Stimulated activated CD4-positive, alpha-beta T cell treated with anti-CD3 and anti-CD28 coated beads, Interleukin-2, amount 100 ng/mL, for 48 hours (primary cell): ENCODE measurements around the gene SPECC1L.

Experiments used
- DNase-seq, 2 donors: peaks; one replicate each; pipeline ENCODE4 v3.0.0-alpha.2; 2020

SPECC1L gene

GRCh38 chr22:24417901-24418641 lies 147.4 kb downstream of the SPECC1L start:
- DNase-seq: no peak

GRCh38 chr22:24418786-24419474 lies 148.3 kb downstream of the SPECC1L start:
- DNase-seq: no peak

- no peak for DNase-seq
These were observed 148.8 kb downstream of the SPECC1L start for GRCh38 chr22:24419475-24419850.

GRCh38 chr22:24420072-24420976 lies 149.7 kb downstream of the SPECC1L start:
- no peak for DNase-seq

- no peak for DNase-seq
These were observed 150.3 kb downstream of the SPECC1L start for GRCh38 chr22:24420977-24421343.

- no peak for DNase-seq
These were observed 150.8 kb downstream of the SPECC1L start for GRCh38 chr22:24421428-24421931.

- DNase-seq: no peak
These were observed 151.6 kb downstream of the SPECC1L start for GRCh38 chr22:24422102-24422665.

GRCh38 chr22:24423519-24424000 lies 152.9 kb downstream of the SPECC1L start:
- peak; percentile 71 to 78 for DNase-seq

- DNase-seq: peak in 1 of 2 donors; percentile 29
These were observed 153.6 kb downstream of the SPECC1L start for GRCh38 chr22:24424001-24424900.

- no peak for DNase-seq
These were observed 154.5 kb downstream of the SPECC1L start for GRCh38 chr22:24424901-24425775.

GRCh38 chr22:24426436-24426835 lies 155.8 kb downstream of the SPECC1L start:
- DNase-seq: no peak

GRCh38 chr22:24426851-24427499 lies 156.3 kb downstream of the SPECC1L start:
- no peak for DNase-seq

GRCh38 chr22:24427500-24428164 lies 157.0 kb downstream of the SPECC1L start, which contains the start of gene ADORA2A:
TSS of gene ADORA2A (plus strand) at chr22:24427599. CDS start at chr22:24433405, 5,806 bp downstream.
- DNase-seq: peak; percentile 58 to 72

GRCh38 chr22:24428751-24429410 lies 158.2 kb downstream of the SPECC1L start:
- DNase-seq: no peak

GRCh38 chr22:24429411-24430365 lies 159.1 kb downstream of the SPECC1L start:
- DNase-seq: peak; percentile 54 to 64

GRCh38 chr22:24430431-24431308 lies 160.0 kb downstream of the SPECC1L start:
- no peak for DNase-seq
